A549 (cell line): Measurements from ENCODE around the gene KSR2. TPM values are rescaled to one million over a fixed set of nuclear protein-coding genes. Genes with fewer than 3 reads are reported as not detected.

Source experiments
- ATAC-seq, 2 experiments: fragments of 200-7000 bp in 1 of 2; fragments of >200 bp in 1 of 2; cut with Nextera tagmentation in 1 of 2; cut with Tn5 transposase in 1 of 2; 3 replicates each; pipeline versions ENCODE4 v1.8.0 to v1.9.1; 2018 to 2020; ENCODE audit warnings: mild to moderate bottlenecking in 1 of 2, moderate library complexity in 1 of 2
- CTCF ChIA-PET: fragments of 300-600 bp; sonication (Branson Sonifier 250); formaldehyde crosslinking; extraction: SDS; loops from one replicate; lab custom pipeline; 2021; ENCODE audit warnings: antibody characterized with exemption, inconsistent platforms; lab: Yijun Ruan, JAX
- POLR2A ChIA-PET: fragments of 350-600 bp; formaldehyde crosslinking; extraction: SDS; loops from one replicate; lab custom pipeline; 2021; ENCODE audit warnings: antibody characterized with exemption, inconsistent platforms; lab: Yijun Ruan, JAX
- DNase-seq, 2 experiments: peaks; one replicate each; pipeline versions ENCODE4 v3.0.0 to v3.0.0-alpha.2; 2011 to 2016; ENCODE audit warnings: low read depth in 1 of 2, low spot score in 1 of 2
- FAIRE-seq: peaks from 2 replicates; lab custom pipeline; 2011; peaks lifted over from hg19 to GRCh38; lab: Jason Lieb, UNC
- H3K27ac ChIP-seq, 2 experiments: fragments of >200 bp; sonication (Bioruptor Twin); formaldehyde crosslinking; 3 replicates each; pipeline ENCODE4 v1.5.1; 2016 to 2017
- H3K4me1 ChIP-seq: fragments of >200 bp; sonication (Bioruptor Twin); formaldehyde crosslinking; 3 replicates; pipeline ENCODE4 v1.6.1; 2016
- H3K4me2 ChIP-seq: fragments of >200 bp; sonication (Bioruptor Twin); formaldehyde crosslinking; 3 replicates; pipeline ENCODE4 v1.6.1; 2016
- H3K4me3 ChIP-seq: fragments of >200 bp; sonication (Bioruptor Twin); formaldehyde crosslinking; 3 replicates; pipeline ENCODE4 v1.5.1; 2016
- H3K9me3 ChIP-seq: fragments of >200 bp; sonication (Bioruptor Twin); formaldehyde crosslinking; 3 replicates; pipeline ENCODE4 v1.6.1; 2016
- BHLHE40 ChIP-seq: IDR thresholded peaks from 2 replicates; pipeline ENCODE4 v1.6.1; 2012; ENCODE audit warnings: low read depth, low read length, inconsistent platforms
- CBX2 ChIP-seq: fragments of 200-600 bp; sonication (generic); IDR thresholded peaks from 2 replicates; pipeline ENCODE4 v1.6.1; 2016; ENCODE audit warnings: low read depth, mild to moderate bottlenecking, borderline replicate concordance
- CHD4 ChIP-seq: fragments of 200-600 bp; sonication (generic); IDR thresholded peaks from 2 replicates; pipeline ENCODE4 v1.6.1; 2016; ENCODE audit warnings: antibody characterized with exemption, mild to moderate bottlenecking, borderline replicate concordance
- EHF ChIP-seq: fragments of 250-450 bp; sonication (Bioruptor Pico); IDR thresholded peaks from 2 replicates; pipeline ENCODE4 v1.5.0; 2020; ENCODE audit warnings: mild to moderate bottlenecking
- EHMT2 ChIP-seq: fragments of 200-600 bp; sonication (generic); IDR thresholded peaks from 2 replicates; pipeline ENCODE4 v1.6.1; 2016; ENCODE audit warnings: antibody characterized with exemption, low read depth, mild to moderate bottlenecking, moderate library complexity
- ESRRA ChIP-seq: fragments of 150-350 bp; IDR thresholded peaks from 2 replicates; pipeline ENCODE4 v1.6.1; 2014; ENCODE audit warnings: mild to moderate bottlenecking, low read length, borderline replicate concordance
- FOSB ChIP-seq: fragments of 250-450 bp; sonication (Bioruptor Pico); IDR thresholded peaks from 2 replicates; pipeline ENCODE4 v1.5.0; 2020; ENCODE audit warnings: mild to moderate bottlenecking, moderate library complexity
- HDAC2 ChIP-seq: fragments of 200-600 bp; sonication (generic); IDR thresholded peaks from 2 replicates; pipeline ENCODE4 v1.6.1; 2016
- HOXB13 ChIP-seq: fragments of 250-450 bp; sonication (Bioruptor Pico); IDR thresholded peaks from 2 replicates; pipeline ENCODE4 v1.5.0; 2020; ENCODE audit warnings: low read depth, mild to moderate bottlenecking, moderate library complexity
- JUN ChIP-seq, 2 experiments: fragments of >200 bp; sonication (Bioruptor Twin); formaldehyde crosslinking; IDR thresholded peaks; 2 replicates in 1 of 2; 3 replicates in 1 of 2; pipeline ENCODE4 v1.6.1; 2016 to 2017
- JUNB ChIP-seq: fragments of >200 bp; sonication (Bioruptor Twin); formaldehyde crosslinking; IDR thresholded peaks from 2 replicates; pipeline ENCODE4 v1.6.1; 2016
- KDM1A ChIP-seq: fragments of 200-600 bp; sonication (generic); IDR thresholded peaks from 2 replicates; pipeline ENCODE4 v1.6.1; 2016; ENCODE audit warnings: low read depth, mild to moderate bottlenecking
- MAFK ChIP-seq: fragments of 450-650 bp; IDR thresholded peaks from 2 replicates; pipeline ENCODE4 v1.6.1; 2014; ENCODE audit not compliant: partially characterized antibody
- MYC ChIP-seq: IDR thresholded peaks from 2 replicates; pipeline ENCODE4 v1.6.1; 2012; ENCODE audit warnings: mild to moderate bottlenecking, inconsistent platforms, low read length, improper control_type of control experiment, borderline replicate concordance
- NFE2L2 ChIP-seq: fragments of 150-350 bp; conservative IDR thresholded peaks from 2 replicates; pipeline ENCODE4 v1.6.1; 2014; ENCODE audit warnings: low read length
- PHF8 ChIP-seq: fragments of 200-600 bp; sonication (generic); IDR thresholded peaks from 2 replicates; pipeline ENCODE4 v1.6.1; 2016; ENCODE audit warnings: low read depth, mild to moderate bottlenecking, antibody characterized with exemption, moderate library complexity, borderline replicate concordance
- POLR2AphosphoS2 ChIP-seq: conservative IDR thresholded peaks from 2 replicates; pipeline ENCODE4 v1.6.1; 2012; ENCODE audit warnings: low read length, improper control_type of control experiment, inconsistent platforms
- RFX5 ChIP-seq: fragments of 450-650 bp; IDR thresholded peaks from 2 replicates; pipeline ENCODE4 v1.7.1; 2014; ENCODE audit warnings: antibody characterized with exemption, mild to moderate bottlenecking, moderate library complexity
- RNF2 ChIP-seq: fragments of 200-600 bp; sonication (generic); IDR thresholded peaks from 2 replicates; pipeline ENCODE4 v1.6.1; 2016; ENCODE audit warnings: low read depth, mild to moderate bottlenecking, antibody characterized with exemption, moderate library complexity, borderline replicate concordance
- SMC3 ChIP-seq: fragments of >200 bp; sonication (Bioruptor Twin); formaldehyde crosslinking; IDR thresholded peaks from 3 replicates; pipeline ENCODE4 v1.6.1; 2018; ENCODE audit warnings: inconsistent platforms
- SREBF2 ChIP-seq: fragments of 450-650 bp; IDR thresholded peaks from 2 replicates; pipeline ENCODE4 v1.6.1; 2014; ENCODE audit warnings: mild to moderate bottlenecking, moderate library complexity
- TP53 ChIP-seq: fragments of 250-450 bp; sonication (Bioruptor Pico); IDR thresholded peaks from 2 replicates; pipeline ENCODE4 v1.5.0; 2021; ENCODE audit warnings: mild to moderate bottlenecking, moderate library complexity
- ZSCAN20 ChIP-seq: fragments of 250-450 bp; sonication (Bioruptor Pico); IDR thresholded peaks from 2 replicates; pipeline ENCODE4 v1.8.0; 2022; ENCODE audit warnings: mild to moderate bottlenecking, moderate library complexity
- WGBS: methylation state at CpG from one replicate; pipeline ENCODE4 v1.1.6; 2017; ENCODE audit errors: missing lambda C conversion rate; 5-methylcytosine and 5-hydroxymethylcytosine counted together
- polyA plus RNA-seq, 4 experiments: library from polyadenylated mRNA; depleted of rRNA in 3 of 4; stranded (reverse); fragments of >200 nt; fragmentation: RNase III in 1 of 4; extraction: RNeasy Plus Mini Kit Qiagen cat#74134 plus additional on column Dnase treatment in 1 of 4; gene quantifications; 2 replicates in 3 of 4; 3 replicates in 1 of 4; pipeline ENCODE4 v1.2.3, GENCODE V29; 2011 to 2017
- TF ChIP-seq, protein P1 (sequence below): fragments of 250-450 bp; sonication (Bioruptor Pico); IDR thresholded peaks from 2 replicates; pipeline ENCODE4 v1.5.0; 2020; ENCODE audit warnings: low read depth, mild to moderate bottlenecking, moderate library complexity
- TF ChIP-seq, protein P2 (sequence below): IDR thresholded peaks from 2 replicates; pipeline ENCODE4 v1.6.1; 2012

KSR2 gene
- polyA plus RNA-seq, 2 of the 4 experiments (the other 2 are of a cell fraction): 0.37 to 1.2 TPM

GRCh38 chr12:117724543-117724942 is 244.2 kb downstream of the KSR2 start (continued):
- TF ChIP-seq CBX2 (no peak), FOSB (CRISPR knock-in tag) (no peak), ESRRA (no peak), RFX5 (no peak), POLR2AphosphoS2 (no peak), JUN (IDR thresholded peaks at IDR 0.05) (no peak), MAFK (no peak), NFE2L2 (no peak), ZSCAN20 (CRISPR knock-in tag) (no peak)
- TF ChIP-seq, protein P1, sequence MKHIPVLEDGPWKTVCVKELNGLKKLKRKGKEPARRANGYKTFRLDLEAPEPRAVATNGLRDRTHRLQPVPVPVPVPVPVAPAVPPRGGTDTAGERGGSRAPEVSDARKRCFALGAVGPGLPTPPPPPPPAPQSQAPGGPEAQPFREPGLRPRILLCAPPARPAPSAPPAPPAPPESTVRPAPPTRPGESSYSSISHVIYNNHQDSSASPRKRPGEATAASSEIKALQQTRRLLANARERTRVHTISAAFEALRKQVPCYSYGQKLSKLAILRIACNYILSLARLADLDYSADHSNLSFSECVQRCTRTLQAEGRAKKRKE (CRISPR knock-in tag): no peak

- Histone ChIP-seq H3K4me2 (no peak overlapping the region), H3K9me3 (no peaks in the 10 kb centered on the region), H3K4me1 (no peaks in the 10 kb centered on the region), H3K4me3 (no peak overlapping the region), H3K27ac (no peak overlapping the region)
- no peak for ATAC-seq
- ChIA-PET POLR2A (no interaction called here), CTCF (interaction anchor here (0.6 to 1.0 kb wide), 3 partner anchors 40 to 131 kb away, joined by 3 to 4 read pairs (median 3); no protein-coding TSS in a partner anchor)
- DNase-seq: no peak
- no peak for FAIRE-seq
- 34% methylated on average over 4 of the region's 4 CpGs for WGBS
- TF ChIP-seq ESRRA: no peak
These were observed 250.2 kb downstream of the KSR2 start for GRCh38 chr12:117718559-117718958.

DNA sequence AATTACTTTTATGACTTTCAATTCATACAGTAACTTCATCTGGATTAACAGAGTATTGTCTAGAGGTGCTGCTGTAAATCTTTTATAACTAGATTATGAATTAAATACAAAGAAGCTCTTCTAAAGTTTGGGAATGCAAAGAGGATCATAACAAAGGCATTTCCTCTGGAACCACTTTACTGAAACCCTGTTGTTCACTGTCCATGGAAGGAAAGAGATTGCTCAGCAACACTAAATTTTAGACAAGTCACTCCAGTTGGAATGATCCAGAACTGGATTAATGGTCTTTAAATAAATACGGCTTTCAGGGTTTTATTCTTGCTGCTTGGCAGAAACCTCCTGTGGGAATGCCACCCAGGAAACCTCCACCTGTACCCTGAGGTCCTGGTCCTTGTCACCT is 250.6 kb downstream of the KSR2 start:
- CTCF ChIA-PET: interaction anchor here (0.6 to 1.0 kb wide), 2 partner anchors 40 to 132 kb away, joined by 3 to 4 read pairs; no protein-coding TSS in a partner anchor
- H3K4me3 ChIP-seq: no peak overlapping the region
- DNase-seq (no peak), ATAC-seq (no peak), FAIRE-seq (no peak)
- no peak overlapping the region for H3K27ac ChIP-seq
- 81% methylated on average over 1 of the region's 1 CpG for WGBS
- no peaks in the 10 kb centered on the region for H3K4me1 ChIP-seq
- POLR2A ChIA-PET: no interaction called here
- TF ChIP-seq JUNB (no peak), KDM1A (no peak), CHD4 (no peak), SREBF2 (no peak), EHMT2 (no peak), BHLHE40 (no peak), TP53 (CRISPR knock-in tag) (no peak), ZSCAN20 (CRISPR knock-in tag) (no peak), ESRRA (no peak), PHF8 (no peak), EHF (no peak), HDAC2 (no peak), NFE2L2 (no peak), RNF2 (no peak), HOXB13 (CRISPR knock-in tag) (no peak), POLR2AphosphoS2 (no peak), SMC3 (no peak), MYC (no peak)
- TF ChIP-seq, protein P2, sequence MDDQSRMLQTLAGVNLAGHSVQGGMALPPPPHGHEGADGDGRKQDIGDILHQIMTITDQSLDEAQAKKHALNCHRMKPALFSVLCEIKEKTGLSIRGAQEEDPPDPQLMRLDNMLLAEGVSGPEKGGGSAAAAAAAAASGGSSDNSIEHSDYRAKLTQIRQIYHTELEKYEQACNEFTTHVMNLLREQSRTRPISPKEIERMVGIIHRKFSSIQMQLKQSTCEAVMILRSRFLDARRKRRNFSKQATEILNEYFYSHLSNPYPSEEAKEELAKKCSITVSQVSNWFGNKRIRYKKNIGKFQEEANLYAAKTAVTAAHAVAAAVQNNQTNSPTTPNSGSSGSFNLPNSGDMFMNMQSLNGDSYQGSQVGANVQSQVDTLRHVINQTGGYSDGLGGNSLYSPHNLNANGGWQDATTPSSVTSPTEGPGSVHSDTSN: no peak
- H3K9me3 ChIP-seq: no peaks in the 10 kb centered on the region
- H3K4me2 ChIP-seq: no peak overlapping the region
